Measurements from ENCODE around the gene SLC22A24.
"Not testable (repeated sequence)": the region's sequence is repeated elsewhere in the genome, so short reads cannot be mapped to it uniquely, and the experiment has no call there.

SLC22A24 gene

GRCh38 chr11:63146581-63146980 is 2.6 kb upstream of the SLC22A24 start:
- POLR2A ChIA-PET = no interaction called here
- CTCF ChIA-PET = no interaction called here
- no peak for DNase-seq (ENCODE audit: low read depth, low spot score)

GRCh38 chr11:63142459-63142858 is 1.6 kb downstream of the SLC22A24 start:
- no peak overlapping the region for H3K4me3 ChIP-seq (ENCODE audit: low read depth, low read length)
- no peak for TF ChIP-seq CTCF (IDR thresholded peaks at IDR 0.05; ENCODE audit: insufficient read depth, low read length, missing control alignments)
- no peak for DNase-seq (ENCODE audit: low read depth, low spot score)
- ChIA-PET CTCF (no interaction called here), POLR2A (no interaction called here)

More at GRCh38 chr11:63146581-63146980, 2.6 kb upstream of the SLC22A24 start:
- TF ChIP-seq CTCF (IDR thresholded peaks at IDR 0.05; ENCODE audit: insufficient read depth, low read length, missing control alignments) = no peak
- no peak overlapping the region for H3K4me3 ChIP-seq (ENCODE audit: low read depth, low read length)

GRCh38 chr11:63132985-63133775 is 10.8 kb downstream of the SLC22A24 start:
- DNase-seq (ENCODE audit: low read depth, low spot score) = no peak
- H3K4me3 ChIP-seq (ENCODE audit: low read depth, low read length) = no peak overlapping the region
- POLR2A ChIA-PET = no interaction called here
- TF ChIP-seq CTCF (IDR thresholded peaks at IDR 0.05; ENCODE audit: insufficient read depth, low read length, missing control alignments) = no peak
- CTCF ChIA-PET = no interaction called here

- ChIA-PET CTCF (no interaction called here), POLR2A (no interaction called here)
- no peak for DNase-seq (ENCODE audit: low read depth, low spot score)
- no peak for TF ChIP-seq CTCF (IDR thresholded peaks at IDR 0.05; ENCODE audit: insufficient read depth, low read length, missing control alignments)
- H3K4me3 ChIP-seq (ENCODE audit: low read depth, low read length) = no peak overlapping the region
Observed at GRCh38 chr11:63099555-63099954, 44.5 kb downstream of the SLC22A24 start.

GRCh38 chr11:63080682-63081081 is 63.3 kb downstream of the SLC22A24 start:
- ChIA-PET POLR2A (no interaction called here), CTCF (no interaction called here)
- no peak for TF ChIP-seq CTCF (IDR thresholded peaks at IDR 0.05; ENCODE audit: insufficient read depth, low read length, missing control alignments)

GRCh38 chr11:63046203-63046602 is 97.8 kb downstream of the SLC22A24 start:
- CTCF ChIA-PET, POLR2A ChIA-PET: not testable (repeated sequence)

More at GRCh38 chr11:63080682-63081081, 63.3 kb downstream of the SLC22A24 start:
- DNase-seq (ENCODE audit: low read depth, low spot score) = no peak
- H3K4me3 ChIP-seq (ENCODE audit: low read depth, low read length) = no peak overlapping the region

GRCh38 chr11:63042596-63042995 is 101.4 kb downstream of the SLC22A24 start:
- ChIA-PET CTCF (no interaction called here), POLR2A (no interaction called here)
- no peak overlapping the region for H3K4me3 ChIP-seq (ENCODE audit: low read depth, low read length)
- DNase-seq (ENCODE audit: low read depth, low spot score) = no peak
- no peak for TF ChIP-seq CTCF (IDR thresholded peaks at IDR 0.05; ENCODE audit: insufficient read depth, low read length, missing control alignments)

More at GRCh38 chr11:63046203-63046602, 97.8 kb downstream of the SLC22A24 start:
- not testable (repeated sequence) for DNase-seq (ENCODE audit: low read depth, low spot score); H3K4me3 ChIP-seq (ENCODE audit: low read depth, low read length)
